Upper lobe of right lung (tissue), 1 donor: ENCODE measurements around the gene CDCA7L. TPM values are rescaled to one million over a fixed set of nuclear protein-coding genes. Genes with fewer than 3 reads are reported as not detected.
A peak's percentile ranks its signal among the peaks of the same experiment; 100 is the strongest.
"Not testable (repeated sequence)": the region's sequence is repeated elsewhere in the genome, so short reads cannot be mapped to it uniquely, and the experiment has no call there.

Experiments used
- ATAC-seq: fragments of 200-7000 bp; cut with Tn5 transposase; one replicate; pipeline ENCODE4 v1.9.1; 2020; ENCODE audit warnings: mild to moderate bottlenecking, moderate library complexity
- DNase-seq: peaks from one replicate; pipeline ENCODE4 v3.0.0-alpha.2; 2020
- H3K27ac ChIP-seq: fragments of 200-600 bp; one replicate; pipeline ENCODE4 v1.8.0; 2022
- H3K27me3 ChIP-seq: fragments of 200-600 bp; one replicate; pipeline ENCODE4 v1.8.0; 2022; ENCODE audit warnings: mild to moderate bottlenecking
- H3K36me3 ChIP-seq: fragments of 200-600 bp; one replicate; pipeline ENCODE4 v1.8.0; 2022
- H3K4me1 ChIP-seq: fragments of 200-600 bp; one replicate; pipeline ENCODE4 v1.8.0; 2022
- H3K4me3 ChIP-seq: fragments of 200-600 bp; one replicate; pipeline ENCODE4 v1.8.0; 2022; ENCODE audit warnings: mild to moderate bottlenecking
- H3K9me3 ChIP-seq: fragments of 200-600 bp; one replicate; pipeline ENCODE4 v1.8.0; 2022
- CTCF ChIP-seq: fragments of 200-600 bp; IDR thresholded peaks from one replicate; pipeline ENCODE4 v1.8.0; 2022; ENCODE audit warnings: antibody characterized with exemption
- intact Hi-C: fragments of 100-400 bp; cut with DNase I; formaldehyde crosslinking; loops from one replicate; pipeline ENCODE4 v1.11.0; 2022
- total RNA-seq: library from RNA; stranded (reverse); fragmentation: NEBNext Ultra II Directional; extraction: Animal tissue kit (Norgen Biotek cat#: 25700); gene quantifications from one replicate; pipeline ENCODE4 v1.2.1, GENCODE V29; 2021
- donor health status: DM: no; HTN: yes; CAD: no; lungs with severe emphysema.

CDCA7L gene
- total RNA-seq, 1 donor from 2014 or later, result 41.2 TPM

- ATAC-seq, result no peak
- intact Hi-C loops, result no loop called here
These were observed 79.0 kb downstream of the CDCA7L start for GRCh38 chr7:21866731-21867130.

GRCh38 chr7:21865631-21866204 is 80.0 kb downstream of the CDCA7L start:
- H3K27me3 ChIP-seq, H3K27ac ChIP-seq, intact Hi-C loops, H3K4me1 ChIP-seq, ATAC-seq, H3K4me3 ChIP-seq, H3K36me3 ChIP-seq, DNase-seq, H3K9me3 ChIP-seq: not testable (repeated sequence)

More at GRCh38 chr7:21866731-21867130, 79.0 kb downstream of the CDCA7L start:
- no peak overlapping the region for H3K27ac ChIP-seq
- no peaks in the 10 kb centered on the region for H3K4me1 ChIP-seq
- no peak overlapping the region for H3K4me3 ChIP-seq
- no peak for DNase-seq
- H3K36me3 ChIP-seq, result no peaks in the 10 kb centered on the region
- no peak for TF ChIP-seq CTCF
- H3K9me3 ChIP-seq, result no peaks in the 10 kb centered on the region
- H3K27me3 ChIP-seq, result no peaks in the 10 kb centered on the region

GRCh38 chr7:21851559-21851967 is 94.1 kb downstream of the CDCA7L start:
- no peak for DNase-seq
- H3K4me1 ChIP-seq, result no peaks in the 10 kb centered on the region
- TF ChIP-seq CTCF, result no peak
- no peaks in the 10 kb centered on the region for H3K9me3 ChIP-seq
- no peak for ATAC-seq
- no peaks in the 10 kb centered on the region for H3K36me3 ChIP-seq
- intact Hi-C loops, result no loop called here
- no peak overlapping the region for H3K4me3 ChIP-seq
- H3K27me3 ChIP-seq, result no peaks in the 10 kb centered on the region
- peak overlapping the region; percentile 12 for H3K27ac ChIP-seq
